Stimulated activated CD8-positive, alpha-beta memory T cell treated with anti-CD3 and anti-CD28 coated beads, Interleukin-4, amount 100 ng/mL, for 4 hours (primary cell): ENCODE results near the gene S100A6.
A peak's percentile ranks its signal among the peaks of the same experiment; 100 is the strongest.

Experiments used
- DNase-seq, 2 donors: peaks; one replicate each; pipeline ENCODE4 v3.0.0-alpha.2; 2020; ENCODE audit warnings: low read depth in 2 of 2, low spot score in 1 of 2

S100A6 gene

DNA sequence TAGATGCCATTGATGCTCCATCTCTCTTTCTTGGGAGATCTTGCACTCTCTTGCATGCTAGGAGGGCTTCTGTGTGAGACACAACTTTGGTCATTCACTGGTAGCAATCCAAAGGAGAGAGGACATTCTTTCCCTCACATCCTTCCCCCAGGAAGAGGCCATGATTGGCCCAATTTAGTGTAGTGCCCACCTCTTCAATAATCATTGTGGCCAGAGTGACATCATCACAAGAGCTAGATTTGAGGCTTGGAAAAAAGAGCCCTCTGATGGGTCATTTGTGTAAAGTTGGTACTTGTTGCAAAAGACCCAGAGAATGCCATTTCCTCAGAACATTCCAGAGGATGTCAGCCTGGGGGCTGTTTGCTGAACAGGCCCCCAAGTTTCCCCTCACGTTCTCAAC, 30.2 kb downstream of the S100A6 start:
- DNase-seq = no peak

GRCh38 chr1:153503766-153504165, 32.0 kb downstream of the S100A6 start:
- DNase-seq = no peak

GRCh38 chr1:153498746-153499145, 37.0 kb downstream of the S100A6 start:
- no peak for DNase-seq

- DNase-seq = no peak
These were observed 40.3 kb downstream of the S100A6 start for GRCh38 chr1:153495536-153495935.

GRCh38 chr1:153494976-153495535, 40.7 kb downstream of the S100A6 start:
- peak; percentile 35 to 71 for DNase-seq

DNA sequence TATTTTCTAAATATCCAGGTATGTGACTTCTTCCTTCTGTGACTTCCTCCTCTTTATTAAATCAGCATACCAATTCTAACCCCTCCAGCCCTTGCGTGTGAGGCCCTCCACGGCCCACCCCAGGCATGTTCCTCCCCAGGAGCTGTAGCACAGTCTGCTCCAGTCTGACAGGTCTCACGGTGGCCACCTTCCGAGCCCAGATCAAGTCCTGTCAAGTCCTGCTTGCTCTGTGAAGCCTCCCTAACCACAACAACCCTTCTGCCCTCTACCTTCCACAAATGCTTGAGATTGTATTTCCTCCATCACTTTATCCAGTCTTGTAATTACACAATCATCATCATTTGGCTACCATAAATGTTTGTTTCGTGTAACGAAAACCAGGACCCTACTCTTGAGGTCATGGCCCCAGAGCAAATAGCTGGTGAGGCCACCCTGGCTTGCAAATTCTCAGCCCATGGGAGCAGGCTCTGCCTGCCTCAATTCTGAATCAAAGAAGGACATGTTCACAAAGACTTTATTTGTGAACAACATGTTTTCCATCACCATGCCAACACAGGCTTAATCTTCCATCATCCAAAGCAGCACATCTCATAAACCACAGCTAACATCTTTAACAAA, 42.3 kb downstream of the S100A6 start:
- DNase-seq = no peak

DNA sequence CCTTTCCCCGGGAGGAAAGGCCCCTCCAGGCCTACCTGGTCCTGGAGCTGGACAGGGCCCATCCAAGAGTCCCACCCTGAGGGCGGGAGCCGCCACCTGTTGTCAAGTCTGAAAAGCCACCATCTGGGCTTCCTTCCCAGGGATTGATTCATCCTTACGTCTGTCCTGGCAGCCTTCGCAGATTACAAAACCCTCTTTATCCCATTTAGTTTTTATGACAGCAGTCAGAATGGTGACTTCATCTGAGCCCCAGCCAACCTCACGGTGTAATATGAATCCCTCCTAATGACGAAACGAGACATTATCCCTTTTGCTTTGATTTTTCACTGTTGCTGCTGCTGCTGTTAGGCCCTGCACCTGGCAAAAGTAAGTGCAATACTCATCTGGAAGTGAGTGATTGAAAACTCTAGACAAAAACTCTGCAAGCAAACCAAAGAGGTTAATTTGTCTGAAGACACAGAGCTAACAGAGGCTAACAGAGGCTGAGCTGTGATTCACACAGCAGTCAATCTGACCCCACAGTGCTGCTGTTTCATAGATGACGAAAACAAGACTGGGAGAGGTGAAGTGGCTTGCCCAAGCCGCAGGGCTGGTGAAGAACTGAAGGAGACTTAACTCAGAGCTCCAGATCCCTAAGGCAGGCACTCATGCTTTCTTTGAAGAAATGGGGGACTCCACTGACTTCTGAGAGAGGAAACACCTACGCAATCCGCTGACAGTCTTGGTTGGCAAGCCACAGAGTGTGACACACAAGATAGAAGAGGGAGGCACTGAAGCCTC, 45.3 kb downstream of the S100A6 start:
- no peak for DNase-seq

DNA sequence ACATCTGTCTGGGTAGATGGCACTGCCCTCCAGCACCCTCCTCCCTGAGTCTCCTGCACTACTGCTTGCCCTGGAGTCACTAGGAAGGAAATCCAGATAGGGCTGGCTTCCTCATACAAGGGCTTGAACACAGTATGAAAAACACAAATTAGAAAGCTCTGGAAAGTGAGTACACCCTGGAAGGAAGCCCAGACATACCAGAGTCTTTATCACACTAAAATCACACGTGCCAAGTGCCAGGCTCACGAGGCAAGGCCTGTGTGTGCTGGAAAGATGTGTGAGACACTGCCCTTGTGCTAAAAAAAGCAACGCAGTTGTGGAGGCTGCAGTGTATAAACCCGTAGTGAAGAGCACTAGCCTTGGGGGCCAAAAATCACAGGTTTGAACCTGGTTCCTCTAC, 47.1 kb downstream of the S100A6 start:
- no peak for DNase-seq

GRCh38 chr1:153487707-153488106, 48.1 kb downstream of the S100A6 start:
- DNase-seq = no peak

DNA sequence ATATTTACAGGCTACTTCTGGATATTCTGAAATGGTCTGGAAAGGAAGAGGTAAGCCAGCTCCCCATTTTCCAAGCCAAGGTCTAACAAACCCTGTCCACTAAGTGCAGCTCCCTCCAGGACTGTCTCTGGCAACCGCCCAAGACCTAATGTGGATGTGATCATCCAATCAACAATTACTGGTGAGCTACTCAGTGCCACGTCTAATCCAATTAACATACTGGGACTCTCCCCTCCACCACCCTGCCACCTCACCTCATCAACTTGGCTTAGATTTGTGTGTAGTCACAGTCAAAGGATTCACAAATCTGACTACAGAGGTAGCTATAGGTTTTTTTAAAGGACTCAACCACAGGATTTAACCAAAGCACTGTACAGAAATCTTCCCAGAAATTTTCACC, 49.9 kb downstream of the S100A6 start:
- DNase-seq = no peak
